GM10847 (cell line): ENCODE results near the gene FTHL17.

Source experiments
- POLR2A ChIP-seq: IDR thresholded peaks from 2 replicates; pipeline ENCODE4 v1.6.1; 2011; ENCODE audit not compliant: insufficient read length; ENCODE audit errors: extremely low read depth

FTHL17 gene

GRCh38 chrX:31058284-31058683 lies 13.6 kb downstream of the FTHL17 start:
- TF ChIP-seq POLR2A, result no peak

GRCh38 chrX:31057691-31058090 lies 14.2 kb downstream of the FTHL17 start:
- TF ChIP-seq POLR2A, result no peak

- no peak for TF ChIP-seq POLR2A
These were observed 14.6 kb downstream of the FTHL17 start for GRCh38 chrX:31057291-31057690.

- TF ChIP-seq POLR2A, result no peak
These were observed 18.2 kb downstream of the FTHL17 start for GRCh38 chrX:31053621-31054020.

GRCh38 chrX:31039327-31039711 lies 32.5 kb downstream of the FTHL17 start:
- no peak for TF ChIP-seq POLR2A

- no peak for TF ChIP-seq POLR2A
These were observed 33.1 kb downstream of the FTHL17 start for GRCh38 chrX:31038575-31039326.

- no peak for TF ChIP-seq POLR2A
These were observed 34.9 kb downstream of the FTHL17 start for GRCh38 chrX:31036895-31037294.

- TF ChIP-seq POLR2A, result no peak
These were observed 44.5 kb downstream of the FTHL17 start for GRCh38 chrX:31027351-31027750.

- no peak for TF ChIP-seq POLR2A
These were observed 47.0 kb downstream of the FTHL17 start for GRCh38 chrX:31024866-31025265.

- no peak for TF ChIP-seq POLR2A
These were observed 50.3 kb downstream of the FTHL17 start for GRCh38 chrX:31021537-31021936.
